Body of pancreas (tissue), 4 donors: ENCODE results near the gene ZNF136.

ENCODE experiments used
- CTCF ChIP-seq, 7 experiments: fragments of 450-650 bp in 4 of 7; fragments of 200-600 bp in 3 of 7; sonication (generic) in 3 of 7; IDR thresholded peaks; one replicate each; pipeline ENCODE4 v1.5.1; 2016 to 2019; ENCODE audit warnings: antibody characterized with exemption in 7 of 7
- POLR2A ChIP-seq, 3 donors: fragments of 450-650 bp; IDR thresholded peaks; one replicate each; pipeline ENCODE4 v1.6.1; 2016; ENCODE audit warnings: antibody characterized with exemption in 3 of 3, mild to moderate bottlenecking in 2 of 3

- TF ChIP-seq CTCF (IDR thresholded peaks at IDR 0.05) (no peak), POLR2A (IDR thresholded peaks at IDR 0.05) (no peak)
Measured at GRCh38 chr19:12222980-12223630, 60.2 kb downstream of the ZNF136 start.
